Measurements from ENCODE around the gene SLC45A2.

DNA sequence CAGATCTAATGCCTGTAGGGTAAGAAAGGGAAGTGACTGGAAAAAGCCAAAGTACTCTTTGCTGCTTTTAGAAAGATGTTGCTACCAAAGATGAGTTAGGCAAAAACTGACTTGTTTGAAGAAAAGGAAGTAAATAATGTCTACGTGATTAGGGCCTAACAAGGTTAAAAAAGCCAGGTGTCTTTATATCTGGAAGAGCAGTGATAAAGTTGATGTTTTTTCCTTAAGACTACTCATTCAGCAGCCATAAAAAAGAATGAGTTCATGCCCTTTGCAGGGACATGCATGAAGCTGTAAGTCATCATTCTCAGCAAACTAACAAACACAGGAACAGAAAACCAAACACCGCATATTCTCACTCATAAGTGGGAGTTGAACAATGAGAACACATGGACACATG, 36.8 kb upstream of the SLC45A2 start:
- TF ChIP-seq, protein P1, sequence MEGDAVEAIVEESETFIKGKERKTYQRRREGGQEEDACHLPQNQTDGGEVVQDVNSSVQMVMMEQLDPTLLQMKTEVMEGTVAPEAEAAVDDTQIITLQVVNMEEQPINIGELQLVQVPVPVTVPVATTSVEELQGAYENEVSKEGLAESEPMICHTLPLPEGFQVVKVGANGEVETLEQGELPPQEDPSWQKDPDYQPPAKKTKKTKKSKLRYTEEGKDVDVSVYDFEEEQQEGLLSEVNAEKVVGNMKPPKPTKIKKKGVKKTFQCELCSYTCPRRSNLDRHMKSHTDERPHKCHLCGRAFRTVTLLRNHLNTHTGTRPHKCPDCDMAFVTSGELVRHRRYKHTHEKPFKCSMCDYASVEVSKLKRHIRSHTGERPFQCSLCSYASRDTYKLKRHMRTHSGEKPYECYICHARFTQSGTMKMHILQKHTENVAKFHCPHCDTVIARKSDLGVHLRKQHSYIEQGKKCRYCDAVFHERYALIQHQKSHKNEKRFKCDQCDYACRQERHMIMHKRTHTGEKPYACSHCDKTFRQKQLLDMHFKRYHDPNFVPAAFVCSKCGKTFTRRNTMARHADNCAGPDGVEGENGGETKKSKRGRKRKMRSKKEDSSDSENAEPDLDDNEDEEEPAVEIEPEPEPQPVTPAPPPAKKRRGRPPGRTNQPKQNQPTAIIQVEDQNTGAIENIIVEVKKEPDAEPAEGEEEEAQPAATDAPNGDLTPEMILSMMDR (IDR thresholded peaks at IDR 0.05; ENCODE audit: low read depth, low read length), result no peak
- TF ChIP-seq POLR2A (IDR thresholded peaks at IDR 0.05; ENCODE audit: extremely low read depth, insufficient read length), result no peak

All from NB4 (cell line).